GM04503 (cell line): ENCODE data around the gene SDHB.

Experiments
- DNase-seq: peaks from one replicate; pipeline ENCODE4 v3.0.0-alpha.2; 2012; ENCODE audit warnings: low read depth

The SDHB gene

DNA sequence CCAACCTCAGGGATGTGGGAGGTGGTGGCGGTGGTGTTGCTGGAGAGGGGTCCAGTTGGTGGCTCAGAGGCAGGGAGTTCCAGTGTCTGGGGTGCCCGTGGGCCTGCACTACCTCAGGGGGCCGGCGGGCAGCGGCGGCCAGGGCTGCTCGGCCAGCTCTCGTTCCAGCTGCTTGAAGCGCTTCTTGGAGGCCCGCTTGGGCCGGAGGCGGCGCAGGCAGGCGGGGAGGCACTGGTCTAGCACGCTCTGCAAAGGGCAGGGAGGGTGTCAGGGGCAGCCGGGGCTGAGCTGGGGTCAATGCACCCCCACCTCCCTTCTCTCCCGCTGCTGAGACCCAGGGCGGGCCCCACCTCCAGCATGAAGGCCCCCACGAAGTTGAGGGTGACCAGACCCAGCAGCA lies 67.7 kb downstream of the SDHB start:
- DNase-seq: no peak

- peak; percentile 61 for DNase-seq
Measured at GRCh38 chr1:16984717-16985116, 69.1 kb downstream of the SDHB start.

- no peak for DNase-seq
Measured at GRCh38 chr1:16983649-16984048, 70.2 kb downstream of the SDHB start.

- DNase-seq: no peak
Measured at GRCh38 chr1:16982902-16983301, 70.9 kb downstream of the SDHB start.

DNA sequence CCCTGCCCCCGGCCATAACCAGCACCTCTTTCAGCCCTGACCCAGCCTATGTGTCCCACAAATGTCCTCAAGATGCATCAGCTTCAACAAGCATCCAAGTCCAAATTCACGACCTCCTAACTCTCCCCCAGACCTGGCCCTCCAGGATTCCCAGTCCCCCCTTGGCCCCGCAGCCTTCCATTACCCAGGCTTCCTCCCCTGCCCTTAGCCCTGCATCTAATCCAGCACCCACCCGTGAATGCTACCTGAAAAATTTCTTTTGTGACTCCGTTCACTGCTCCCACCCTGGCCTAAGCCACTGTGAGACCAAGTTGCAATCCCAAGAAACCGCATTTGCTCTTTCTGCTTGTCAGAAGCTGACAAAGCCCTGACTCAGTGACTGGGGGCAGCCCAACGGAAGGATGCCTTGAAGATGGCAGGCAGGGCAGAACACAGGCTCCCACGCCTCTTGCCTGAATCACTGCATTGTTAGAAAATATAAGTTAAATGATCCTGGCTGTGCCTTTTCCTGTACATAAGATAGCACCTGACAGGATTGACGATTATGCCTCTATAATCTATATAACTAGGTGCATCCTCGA lies 72.5 kb downstream of the SDHB start:
- DNase-seq: peak; percentile 73

GRCh38 chr1:16980473-16981268 lies 73.2 kb downstream of the SDHB start, which contains the start of gene MFAP2:
Gene MFAP2, minus strand, starts transcription at chr1:16980620. Its CDS starts 2,347 bp downstream, at chr1:16978273.
- no peak for DNase-seq

DNA sequence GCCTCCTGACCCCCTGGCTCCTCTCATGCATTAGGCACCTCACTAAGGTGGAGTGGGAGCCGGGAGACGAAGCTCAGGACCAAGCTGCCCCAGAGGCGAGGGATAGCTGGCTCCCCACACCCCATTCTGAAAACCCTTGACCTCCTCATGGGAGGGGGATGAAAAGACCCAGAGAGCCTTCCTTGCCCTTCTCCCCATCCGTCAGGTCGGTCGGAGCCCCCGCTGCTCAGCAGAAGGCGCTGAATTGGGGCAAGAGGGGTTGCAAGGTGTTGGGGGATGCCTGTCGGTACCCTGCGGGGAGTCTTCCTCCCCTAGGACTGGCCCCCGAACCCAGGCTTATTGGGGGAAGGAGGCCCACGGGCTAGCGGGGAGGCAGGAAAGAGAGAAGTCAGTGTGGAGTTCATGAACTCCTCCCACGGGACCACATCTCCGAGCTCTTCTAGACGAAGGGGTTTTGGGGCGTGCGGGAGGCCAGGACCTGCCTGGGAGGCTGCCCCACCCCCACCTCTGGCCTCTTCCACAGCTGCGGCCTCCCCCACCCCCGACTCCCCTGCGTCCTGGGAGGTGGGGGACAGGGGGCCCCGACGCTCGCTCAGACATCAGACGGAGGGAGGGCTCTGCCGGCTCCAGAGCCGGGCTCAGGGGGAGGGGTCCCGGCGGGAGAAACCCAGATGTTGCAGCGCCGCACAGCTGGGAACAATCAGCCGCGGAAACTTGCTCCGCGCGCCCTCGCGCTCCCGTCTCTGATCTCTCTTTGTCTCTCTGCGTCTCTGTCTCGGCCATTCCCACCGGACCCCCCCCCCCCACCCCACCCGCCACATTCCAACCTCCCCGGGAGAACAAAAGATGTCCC lies 74.1 kb downstream of the SDHB start:
- no peak for DNase-seq

GRCh38 chr1:16978567-16979474 lies 75.0 kb downstream of the SDHB start:
- DNase-seq: peak; percentile 74

DNA sequence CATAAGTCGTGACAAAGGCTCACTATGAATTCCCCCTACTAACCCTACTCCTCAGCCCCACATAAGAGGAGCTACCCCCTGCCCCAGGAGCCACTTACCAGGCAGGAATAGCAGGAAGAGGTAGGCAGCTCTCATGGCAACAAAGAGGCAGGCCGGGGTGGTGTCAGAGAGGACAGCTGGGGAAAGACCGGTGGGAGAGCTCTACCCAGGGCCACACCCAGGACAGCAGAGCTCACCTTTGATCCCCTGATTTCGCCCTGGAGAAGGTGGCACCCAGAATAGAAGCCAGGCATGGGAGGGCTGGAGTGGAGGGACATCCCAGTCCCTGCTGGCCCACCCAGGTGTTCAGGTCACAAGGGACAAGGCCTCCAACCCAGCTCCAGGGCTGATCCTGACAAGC lies 75.7 kb downstream of the SDHB start:
- no peak for DNase-seq

DNA sequence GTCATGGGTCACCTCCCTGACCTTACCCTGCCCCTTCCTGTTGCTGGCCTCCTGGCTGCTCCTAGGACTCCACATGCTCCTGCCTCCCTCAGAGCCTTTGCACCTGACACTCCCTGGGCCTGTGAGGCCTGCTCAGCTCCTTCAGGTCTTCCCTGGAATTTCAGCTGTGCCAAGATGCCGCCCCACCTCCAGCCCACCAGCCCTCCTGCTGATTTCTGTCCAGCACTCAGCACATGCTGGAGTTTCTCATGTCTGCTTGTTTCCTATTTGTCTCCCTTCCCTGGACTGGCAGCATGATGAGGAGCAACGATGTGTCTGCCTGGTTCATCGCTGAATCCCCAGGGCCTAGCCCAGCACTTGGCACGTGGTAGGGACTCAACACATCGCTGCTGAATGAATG lies 76.5 kb downstream of the SDHB start:
- no peak for DNase-seq

DNA sequence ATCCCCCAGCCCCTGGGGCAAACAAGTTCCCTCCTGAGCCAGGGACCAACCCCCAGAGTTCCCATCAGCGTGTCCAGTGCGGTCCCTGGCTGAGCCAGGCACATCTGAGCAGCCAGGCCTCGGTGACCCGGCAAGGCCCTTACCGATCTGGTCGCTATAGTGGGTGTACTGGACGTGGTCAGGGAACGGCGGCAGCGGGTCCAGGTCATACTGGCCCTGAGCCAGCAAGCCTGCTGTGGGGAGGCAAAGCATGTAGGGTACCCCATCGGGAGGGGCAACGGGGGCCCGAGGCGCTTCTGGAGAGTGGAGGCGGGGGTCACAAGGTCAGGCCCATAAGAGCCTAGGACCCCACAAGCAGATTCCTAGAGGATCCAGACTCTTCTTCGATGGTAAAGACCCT lies 76.9 kb downstream of the SDHB start:
- no peak for DNase-seq

DNA sequence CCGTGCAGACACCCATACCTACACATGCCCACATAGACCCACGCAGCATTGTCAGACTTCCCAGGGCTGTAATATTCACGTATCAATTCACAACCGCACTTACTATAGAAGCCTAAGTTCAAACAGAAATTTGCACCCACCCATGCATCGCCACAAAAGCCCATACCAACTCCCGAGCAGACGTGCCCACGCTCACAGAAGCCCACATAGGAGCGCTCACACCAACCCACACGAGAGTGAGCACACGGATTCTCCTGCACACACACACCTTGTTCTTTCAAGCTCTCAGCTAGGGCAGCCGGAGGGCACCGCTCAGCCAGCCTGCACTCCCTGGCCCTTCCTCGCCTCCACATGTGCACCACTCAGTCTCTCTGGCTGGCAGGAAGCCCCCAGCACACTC lies 78.0 kb downstream of the SDHB start:
- no peak for DNase-seq

- DNase-seq: no peak
Measured at GRCh38 chr1:16975211-16975610, 78.6 kb downstream of the SDHB start.

GRCh38 chr1:16973215-16973614 lies 80.6 kb downstream of the SDHB start:
- DNase-seq: no peak

DNA sequence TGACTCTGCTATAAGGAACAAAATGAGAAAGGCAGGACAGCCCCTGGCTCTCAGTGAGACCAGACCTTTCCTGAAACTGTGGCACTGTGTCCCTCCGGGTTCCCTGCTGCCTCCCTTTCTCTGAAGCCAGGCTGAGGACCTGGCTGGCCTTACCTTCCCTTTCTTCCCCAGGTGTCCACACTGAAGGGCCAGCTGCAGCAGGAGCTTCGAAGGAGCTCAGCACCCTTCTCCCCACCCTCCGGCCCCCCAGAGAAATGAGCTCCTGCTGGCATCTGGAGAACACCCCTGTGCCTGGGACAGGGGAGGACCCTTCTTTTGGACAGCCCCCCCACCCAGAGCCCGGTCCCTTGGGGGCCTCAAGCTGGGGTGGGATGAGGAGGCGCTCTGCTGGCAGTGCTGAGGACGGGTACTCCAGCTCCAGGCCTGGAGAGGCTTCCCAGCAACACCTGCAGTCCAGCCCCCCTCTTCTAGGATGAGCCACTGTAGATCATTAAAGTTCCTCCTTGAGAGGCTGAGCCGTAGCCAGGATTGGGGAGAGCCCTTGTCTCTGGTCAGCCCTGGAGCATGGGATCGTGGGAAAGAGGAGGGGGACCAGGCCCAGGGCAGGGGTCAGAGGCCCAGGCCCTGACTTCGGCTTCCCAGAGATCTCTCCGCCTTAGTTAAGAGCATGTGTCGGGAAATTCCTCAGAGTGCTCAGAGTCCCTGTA lies 81.5 kb downstream of the SDHB start:
- no peak for DNase-seq

DNA sequence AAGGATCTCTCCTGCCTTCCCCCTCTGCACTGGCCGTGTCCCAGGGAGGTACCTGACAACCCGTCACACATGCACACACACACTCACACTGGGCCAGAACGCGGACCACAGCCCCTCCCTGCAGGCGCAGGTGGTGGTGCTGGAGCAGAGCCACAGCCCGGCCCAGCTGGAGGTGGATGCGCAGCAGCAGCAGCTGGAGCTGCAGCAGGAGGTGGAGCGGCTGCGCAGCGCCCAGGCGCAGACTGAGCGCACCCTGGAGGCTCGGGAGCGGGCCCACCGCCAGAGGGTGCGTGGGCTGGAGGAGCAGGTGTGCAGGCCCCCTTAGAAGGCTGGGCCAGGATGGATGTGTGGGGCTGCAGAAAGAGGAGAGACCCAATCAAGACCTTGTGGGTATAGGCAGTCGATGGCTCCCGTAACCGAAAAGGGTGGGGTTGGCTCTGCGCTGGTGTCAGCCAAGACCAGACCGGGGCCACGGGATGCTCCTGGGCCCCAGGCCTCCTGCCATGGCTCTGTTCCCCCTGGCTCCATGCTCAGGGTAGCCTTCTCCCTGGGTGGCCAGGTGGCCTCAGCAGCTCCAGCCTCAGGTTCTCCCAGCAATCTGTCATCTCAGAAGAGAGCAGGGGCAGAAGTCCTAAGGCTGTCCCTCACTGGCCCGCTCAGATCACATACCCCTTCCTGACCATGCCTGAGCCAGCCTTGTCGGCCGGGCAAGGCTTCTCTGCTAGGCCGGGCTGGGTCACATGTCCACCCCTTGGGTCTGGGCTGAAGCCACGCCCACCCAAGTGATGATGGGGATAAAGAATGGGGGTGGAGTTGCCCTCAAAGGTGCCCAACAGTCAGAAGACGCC lies 82.3 kb downstream of the SDHB start:
- no peak for DNase-seq

DNA sequence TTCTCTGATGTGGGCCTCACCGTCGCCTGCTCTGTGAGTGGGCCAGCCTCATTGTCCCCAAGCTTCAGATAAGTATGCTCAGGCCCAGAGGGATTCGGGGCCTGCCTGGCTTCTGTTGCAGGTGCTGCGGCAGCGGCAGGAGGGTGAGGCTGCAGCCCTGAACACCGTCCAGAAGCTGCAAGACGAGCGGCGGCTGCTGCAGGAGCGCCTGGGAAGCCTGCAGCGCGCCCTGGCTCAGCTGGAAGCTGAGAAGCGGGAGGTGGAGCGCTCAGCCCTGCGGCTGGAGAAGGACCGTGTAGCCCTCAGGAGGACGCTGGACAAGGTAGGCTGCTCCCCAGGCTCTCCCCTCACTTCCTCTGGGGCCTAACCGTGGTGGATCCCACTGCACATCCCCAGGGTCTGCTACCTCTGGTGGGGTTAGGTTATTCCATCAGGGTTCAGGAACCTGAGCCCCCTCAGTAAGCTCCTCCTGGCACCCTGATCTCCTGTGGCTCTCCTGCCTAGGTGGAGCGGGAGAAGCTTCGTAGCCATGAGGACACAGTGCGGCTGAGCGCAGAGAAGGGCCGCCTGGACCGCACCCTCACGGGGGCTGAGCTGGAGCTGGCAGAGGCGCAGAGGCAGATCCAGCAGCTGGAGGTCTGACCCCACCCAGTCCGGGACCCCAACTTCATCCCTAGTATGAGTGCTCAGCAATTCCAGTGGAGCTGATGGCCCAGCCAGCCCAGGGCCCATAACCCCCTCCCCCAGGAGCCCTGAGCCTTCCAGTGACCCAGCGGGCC lies 83.5 kb downstream of the SDHB start:
- DNase-seq: no peak

DNA sequence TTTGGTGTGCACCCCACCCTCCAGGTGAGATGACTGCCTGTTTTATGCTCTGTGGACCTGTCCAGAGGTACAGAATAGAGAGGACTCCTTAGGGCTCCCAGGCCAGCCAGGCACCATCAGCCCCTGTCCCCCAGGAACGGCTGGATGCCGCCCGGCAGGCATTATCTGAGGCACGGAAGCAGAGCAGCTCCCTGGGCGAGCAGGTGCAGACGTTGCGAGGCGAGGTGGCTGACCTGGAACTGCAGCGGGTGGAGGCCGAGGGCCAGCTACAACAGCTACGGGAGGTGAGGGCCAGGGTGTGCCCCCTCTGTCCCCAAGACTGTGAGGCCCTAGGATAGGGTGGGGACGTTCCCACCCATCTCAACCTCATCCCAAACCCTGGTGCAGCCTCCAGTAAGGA lies 84.2 kb downstream of the SDHB start:
- DNase-seq: no peak

DNA sequence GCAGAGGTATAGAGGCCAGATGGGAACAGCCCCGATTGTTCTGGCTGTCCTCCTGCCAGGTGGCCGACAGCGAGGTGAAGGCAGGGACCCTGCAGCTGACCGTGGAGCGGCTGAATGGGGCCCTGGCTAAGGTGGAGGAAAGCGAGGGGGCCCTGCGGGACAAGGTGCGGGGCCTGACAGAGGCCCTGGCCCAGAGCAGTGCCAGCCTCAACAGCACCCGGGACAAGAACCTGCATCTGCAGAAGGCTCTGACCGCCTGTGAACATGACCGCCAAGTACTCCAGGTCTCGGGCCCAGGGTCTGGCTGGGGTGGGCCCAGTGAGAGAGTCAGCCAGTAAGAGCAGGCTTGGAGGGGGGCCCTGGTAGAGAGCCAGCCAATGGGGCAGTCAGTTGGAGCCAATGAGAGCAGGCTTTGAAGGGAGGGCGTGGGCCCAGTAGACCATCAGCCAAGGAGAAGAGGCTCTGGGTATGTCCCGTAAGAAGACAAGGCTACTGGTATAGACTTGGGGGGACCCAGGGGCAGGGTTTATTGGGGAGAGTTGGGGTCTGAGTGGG lies 84.7 kb downstream of the SDHB start:
- DNase-seq: no peak
